ENCODE measurements around the gene OSBPL1A. TPM values are rescaled to one million over a fixed set of nuclear protein-coding genes. Genes with fewer than 3 reads are reported as not detected.

The OSBPL1A gene
- total and polyA plus RNA-seq, 2 of the 8 experiments (the other 6 are each of a cell fraction or from before 2014, with no cell fraction given): 53.2 to 74.9 TPM

GRCh38 chr18:24417480-24417879 is 19.9 kb upstream of the OSBPL1A start:
- H2AK5ac ChIP-seq (ENCODE audit: low read depth, low read length): no peak overlapping the region
- no peaks in the 10 kb centered on the region for H3K36me3 ChIP-seq (ENCODE audit: control insufficient read depth in 2 of 4, insufficient read depth in 4 of 4, low read length in 3 of 4)
- DNase-seq (ENCODE audit: low read depth in 1 of 2, low spot score in 2 of 2) (no peak), FAIRE-seq (no peak)
- no peak overlapping the region for H4K8ac ChIP-seq (ENCODE audit: extremely low read depth, insufficient read depth, low read length)
- no peak overlapping the region for H2BK15ac ChIP-seq (ENCODE audit: low read length)
- no peak overlapping the region for H3K4ac ChIP-seq (replicated peaks; ENCODE audit: insufficient read length, low read depth, low read length)
- H4K20me1 ChIP-seq (replicated peaks in 1 of 2; ENCODE audit: control insufficient read depth in 1 of 2, insufficient read depth in 2 of 2, low read length in 2 of 2): no peaks in the 10 kb centered on the region
- H4K91ac ChIP-seq (replicated peaks; ENCODE audit: insufficient read length, low read length): no peak overlapping the region
- H3K23ac ChIP-seq (ENCODE audit: insufficient read length): no peak overlapping the region
- TF ChIP-seq HDAC2 (IDR thresholded peaks at IDR 0.05; ENCODE audit: borderline replicate concordance in 1 of 2, low read depth in 2 of 2, low read length in 2 of 2) (no peak), EGR1 (IDR thresholded peaks at IDR 0.05; ENCODE audit: borderline replicate concordance, low read depth, low read length) (no peak), POU5F1 (IDR thresholded peaks at IDR 0.05; ENCODE audit: low read depth, low read length) (no peak)
- no peak overlapping the region for H3K27ac ChIP-seq (ENCODE audit: low read depth, low read length)
- no peak overlapping the region for H3K14ac ChIP-seq (ENCODE audit: insufficient read length)
- H3K9ac ChIP-seq (replicated peaks in 1 of 4; ENCODE audit: extremely low read depth in 1 of 4, low read depth in 3 of 4, low read length in 3 of 4): no peak overlapping the region
- H3K9me3 ChIP-seq (ENCODE audit: insufficient read depth in 2 of 2, low read depth in 1 of 2, low read length in 1 of 2): no peaks in the 10 kb centered on the region
- no peak overlapping the region for H4K5ac ChIP-seq (ENCODE audit: insufficient read length, low read depth, low read length)
- peaks cover 0 to 4% (median 0%) of the 10 kb centered on the region in 4 experiments; a peak in 1 of 7 replicates for H3K4me1 ChIP-seq (replicated peaks in 1 of 4; ENCODE audit: control insufficient read depth in 3 of 4, insufficient read depth in 4 of 4, low read length in 3 of 4)
- no peak overlapping the region for H2BK12ac ChIP-seq (ENCODE audit: low read depth, low read length)
- H3K4me3 ChIP-seq (ENCODE audit: extremely low read depth in 1 of 4, insufficient read depth in 2 of 4, low read depth in 3 of 4, low read length in 4 of 4): no peak overlapping the region
- no peak overlapping the region for H3K56ac ChIP-seq (replicated peaks; ENCODE audit: insufficient read length, low read depth, low read length)
- ChIA-PET POLR2A (ENCODE audit: partially characterized antibody) (interaction anchor here (1.7 to 2.1 kb wide), 2 partner anchors 9 to 10 kb away, joined by 5 to 10 read pairs; partner anchors contain the start of gene IMPACT), CTCF (ENCODE audit: partially characterized antibody) (interaction anchor here (0.8 to 6.4 kb wide), 5 partner anchors 11 to 241 kb away, joined by 3 to 107 read pairs (median 4); no protein-coding TSS in a partner anchor)
- no peaks in the 10 kb centered on the region for H3K23me2 ChIP-seq (ENCODE audit: low read depth, low read length)
- no peaks in the 10 kb centered on the region for H3K79me2 ChIP-seq (ENCODE audit: control insufficient read depth in 1 of 2, insufficient read depth in 2 of 2, low read length in 2 of 2)
- H2BK120ac ChIP-seq (replicated peaks; ENCODE audit: low read depth, low read length): no peak overlapping the region
- no peak overlapping the region for H2BK20ac ChIP-seq (ENCODE audit: low read length)
- no peak overlapping the region for H2BK5ac ChIP-seq (ENCODE audit: low read depth, low read length)
- H3K27me3 ChIP-seq (replicated peaks in 1 of 4; ENCODE audit: control insufficient read depth in 3 of 4, extremely low read depth in 1 of 4, insufficient read depth in 3 of 4, low read length in 3 of 4): no peaks in the 10 kb centered on the region
- no peaks in the 10 kb centered on the region for H3K79me1 ChIP-seq (ENCODE audit: low read depth, low read length)
- H3K4me2 ChIP-seq (ENCODE audit: insufficient read depth in 1 of 2, low read depth in 2 of 2, low read length in 2 of 2): no peak overlapping the region
- no peak overlapping the region for H3K18ac ChIP-seq (ENCODE audit: extremely low read depth, low read length)
- WGBS, 2 experiments (ENCODE audit: extremely low coverage in 1 of 2, insufficient coverage in 1 of 2, insufficient read length in 1 of 2, insufficient replicate concordance in 2 of 2, low coverage in 1 of 2, low lambda C conversion rate in 2 of 2, missing lambda C conversion rate in 1 of 2): 86% methylated on average over 3 of the region's 3 CpGs; no CpG with 5 or more reads in 1 of the 2 experiments
- H2AFZ ChIP-seq (ENCODE audit: low read length): 0 out of 2 replicates have a peak overlapping the region, but pooled peaks have one; percentile 3
